GM12878 (cell line): Measurements from ENCODE around the gene SCGB2B2. TPM values are rescaled to one million over a fixed set of nuclear protein-coding genes. Genes with fewer than 3 reads are reported as not detected.

Source experiments
- ESRRA ChIP-seq: IDR thresholded peaks from 2 replicates; pipeline ENCODE4 v1.6.1; 2012; ENCODE audit warnings: mild to moderate bottlenecking, low read length, improper control_type of control experiment
- FOXM1 ChIP-seq: IDR thresholded peaks from 2 replicates; pipeline ENCODE4 v1.6.1; 2012; ENCODE audit warnings: low read depth, mild to moderate bottlenecking, inconsistent platforms, low read length, moderate library complexity
- KAT2A ChIP-seq: conservative IDR thresholded peaks from 2 replicates; pipeline ENCODE4 v1.6.1; 2011; ENCODE audit warnings: low read depth, low read length; ENCODE audit not compliant: control insufficient read depth
- MEF2A ChIP-seq: IDR thresholded peaks from 2 replicates; pipeline ENCODE4 v1.6.1; 2011; ENCODE audit warnings: low read depth, mild to moderate bottlenecking, low read length, moderate library complexity; ENCODE audit not compliant: insufficient read depth
- NFXL1 ChIP-seq: fragments of 450-650 bp; IDR thresholded peaks from 2 replicates; pipeline ENCODE4 v1.6.1; 2017; ENCODE audit warnings: antibody characterized with exemption, mild to moderate bottlenecking, borderline replicate concordance
- NFYA ChIP-seq: IDR thresholded peaks from 2 replicates; pipeline ENCODE4 v1.6.1; 2011; ENCODE audit warnings: low read depth, mild to moderate bottlenecking, low read length, improper control_type of control experiment, borderline replicate concordance
- NR2F1 ChIP-seq: fragments of 450-650 bp; conservative IDR thresholded peaks from 2 replicates; pipeline ENCODE4 v1.6.1; 2017; ENCODE audit warnings: mild to moderate bottlenecking
- PAX5 ChIP-seq: IDR thresholded peaks from 2 replicates; pipeline ENCODE4 v1.6.1; 2011; ENCODE audit warnings: low read depth, low read length, borderline replicate concordance
- RAD51 ChIP-seq: fragments of 450-650 bp; IDR thresholded peaks from 2 replicates; pipeline ENCODE4 v1.6.1; 2016; ENCODE audit warnings: moderate library complexity, mild to moderate bottlenecking, inconsistent platforms
- RFX5 ChIP-seq: IDR thresholded peaks from 2 replicates; pipeline ENCODE4 v1.6.1; 2011; ENCODE audit warnings: low read depth, low read length, improper control_type of control experiment
- SIX5 ChIP-seq: IDR thresholded peaks from 2 replicates; pipeline ENCODE4 v1.6.1; 2011; ENCODE audit warnings: mild to moderate bottlenecking, low read depth, low read length, moderate library complexity; ENCODE audit not compliant: severe bottlenecking
- SREBF1 ChIP-seq: IDR thresholded peaks from 2 replicates; pipeline ENCODE4 v1.6.1; 2012; ENCODE audit warnings: mild to moderate bottlenecking, low read length
- SUPT20H ChIP-seq: IDR thresholded peaks from 2 replicates; pipeline ENCODE4 v1.6.1; 2011; ENCODE audit warnings: low read depth, mild to moderate bottlenecking, low read length, moderate library complexity, borderline replicate concordance; ENCODE audit not compliant: control insufficient read depth
- TARDBP ChIP-seq: IDR thresholded peaks from 2 replicates; pipeline ENCODE4 v1.6.1; 2016; ENCODE audit warnings: borderline replicate concordance
- TCF12 ChIP-seq: IDR thresholded peaks from 2 replicates; pipeline ENCODE4 v1.6.1; 2011; ENCODE audit warnings: low read depth, mild to moderate bottlenecking, low read length
- ZNF384 ChIP-seq: IDR thresholded peaks from 2 replicates; pipeline ENCODE4 v1.6.1; 2012; ENCODE audit warnings: low read depth, mild to moderate bottlenecking, low read length, improper control_type of control experiment, borderline replicate concordance
- polyA plus RNA-seq, 11 experiments: library from polyadenylated mRNA; depleted of rRNA in 4 of 11; unstranded in 6 of 11; stranded (reverse) in 5 of 11; fragments of >200 nt; fragmentation: Nextera tagmentation in 4 of 11; fragmentation: Illumina TruSeq in 1 of 11; extraction: Ambion mirVana in 4 of 11; extraction: Trizol in 1 of 11; gene quantifications; 1 replicate in 1 of 11; 2 replicates in 10 of 11; pipeline versions ENCODE4 v1.2.1 to v1.2.3, GENCODE V29; 2011 to 2016; ENCODE audit warnings: inconsistent platforms in 2 of 11, missing spikeins in 2 of 11, low read depth in 1 of 11
- total RNA-seq, 4 experiments: library from RNA; depleted of rRNA in 3 of 4; stranded (reverse); fragments of >200 nt in 3 of 4; fragmentation: Illumina TruSeq in 1 of 4; extraction: Trizol in 1 of 4; gene quantifications; 2 replicates each; pipeline versions ENCODE4 v1.2.1 to v1.2.3, GENCODE V29; 2013 to 2021
- TF ChIP-seq, protein P1 (sequence below): IDR thresholded peaks from 2 replicates; pipeline ENCODE4 v1.6.1; 2011; ENCODE audit warnings: borderline replicate concordance, low read depth, mild to moderate bottlenecking, moderate library complexity, low read length; ENCODE audit not compliant: insufficient read depth, poor library complexity, severe bottlenecking
- TF ChIP-seq, protein P2 (sequence below): IDR thresholded peaks from 2 replicates; pipeline ENCODE4 v1.6.1; 2011; ENCODE audit warnings: low read depth, mild to moderate bottlenecking, low read length, moderate library complexity, borderline replicate concordance; ENCODE audit errors: extremely low read depth
- TF ChIP-seq, protein P3 (sequence below): fragments of 450-650 bp; IDR thresholded peaks from 2 replicates; pipeline ENCODE4 v1.6.1; 2016; ENCODE audit warnings: mild to moderate bottlenecking
- TF ChIP-seq, protein P4 (sequence below): fragments of 450-650 bp; IDR thresholded peaks from 2 replicates; pipeline ENCODE4 v1.6.1; 2017; ENCODE audit warnings: low read depth, mild to moderate bottlenecking, moderate library complexity
- TF ChIP-seq, protein P5 (sequence below): fragments of 450-650 bp; IDR thresholded peaks from 2 replicates; pipeline ENCODE4 v1.6.1; 2017; ENCODE audit warnings: mild to moderate bottlenecking, moderate library complexity

Gene SCGB2B2
- total and polyA plus RNA-seq, 10 of the 15 experiments (the other 5 are each of a cell fraction or from before 2014, with no cell fraction given) = 0.06 to 0.35 (median 0.21) TPM; not detected in 6

DNA sequence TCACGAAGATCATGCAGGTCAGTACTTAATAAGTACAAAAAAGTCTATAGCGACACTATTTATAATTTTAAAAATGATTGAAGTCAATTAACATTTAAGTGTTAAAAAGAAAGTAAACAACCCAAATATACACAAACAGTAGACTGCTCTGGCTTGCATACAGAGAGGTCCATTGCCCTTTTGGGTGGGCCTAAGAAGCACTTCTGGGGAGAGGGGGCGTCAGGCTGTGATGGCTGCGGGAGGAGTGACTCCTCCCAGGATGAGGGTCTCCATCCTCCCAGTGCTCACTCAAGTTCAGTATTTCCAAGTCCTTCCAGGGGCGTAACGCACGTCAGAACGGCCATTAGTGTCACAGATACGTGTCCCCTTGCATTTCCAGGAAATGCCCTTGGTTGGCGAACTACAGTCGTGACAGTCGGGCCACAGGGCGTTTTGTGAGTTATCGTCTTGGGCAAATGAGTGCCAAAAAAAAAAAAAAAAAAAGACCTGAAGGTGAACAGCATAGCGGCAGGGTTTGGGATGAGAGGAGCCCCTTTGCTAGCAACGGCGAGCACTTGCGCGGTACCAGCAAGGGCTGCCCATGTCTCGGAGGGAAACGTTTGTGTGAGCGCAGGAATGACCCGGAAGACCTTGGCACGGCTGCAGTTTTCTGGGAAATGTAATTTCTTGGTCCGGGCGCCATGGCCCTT, at the start of gene SCGB2B2 (continued):
- TF ChIP-seq, protein P1, sequence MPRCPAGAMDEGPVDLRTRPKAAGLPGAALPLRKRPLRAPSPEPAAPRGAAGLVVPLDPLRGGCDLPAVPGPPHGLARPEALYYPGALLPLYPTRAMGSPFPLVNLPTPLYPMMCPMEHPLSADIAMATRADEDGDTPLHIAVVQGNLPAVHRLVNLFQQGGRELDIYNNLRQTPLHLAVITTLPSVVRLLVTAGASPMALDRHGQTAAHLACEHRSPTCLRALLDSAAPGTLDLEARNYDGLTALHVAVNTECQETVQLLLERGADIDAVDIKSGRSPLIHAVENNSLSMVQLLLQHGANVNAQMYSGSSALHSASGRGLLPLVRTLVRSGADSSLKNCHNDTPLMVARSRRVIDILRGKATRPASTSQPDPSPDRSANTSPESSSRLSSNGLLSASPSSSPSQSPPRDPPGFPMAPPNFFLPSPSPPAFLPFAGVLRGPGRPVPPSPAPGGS = no peak
- TF ChIP-seq RAD51 (no peak), SUPT20H (no peak), SIX5 (peak; percentile 65), KAT2A (no peak), ESRRA (no peak; the same call in 1 of the 2 replicates), PAX5 (no peak), TCF12 (no peak), TARDBP (peak; percentile 75), RFX5 (no peak), ZNF384 (no peak), FOXM1 (no peak), NR2F1 (no peak; the same call in 1 of the 2 replicates), NFXL1 (peak; percentile 95), MEF2A (no peak), SREBF1 (peak; percentile 83), NFYA (no peak)
- TF ChIP-seq, protein P2, sequence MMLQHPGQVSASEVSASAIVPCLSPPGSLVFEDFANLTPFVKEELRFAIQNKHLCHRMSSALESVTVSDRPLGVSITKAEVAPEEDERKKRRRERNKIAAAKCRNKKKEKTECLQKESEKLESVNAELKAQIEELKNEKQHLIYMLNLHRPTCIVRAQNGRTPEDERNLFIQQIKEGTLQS = no peak
- TF ChIP-seq, protein P3, sequence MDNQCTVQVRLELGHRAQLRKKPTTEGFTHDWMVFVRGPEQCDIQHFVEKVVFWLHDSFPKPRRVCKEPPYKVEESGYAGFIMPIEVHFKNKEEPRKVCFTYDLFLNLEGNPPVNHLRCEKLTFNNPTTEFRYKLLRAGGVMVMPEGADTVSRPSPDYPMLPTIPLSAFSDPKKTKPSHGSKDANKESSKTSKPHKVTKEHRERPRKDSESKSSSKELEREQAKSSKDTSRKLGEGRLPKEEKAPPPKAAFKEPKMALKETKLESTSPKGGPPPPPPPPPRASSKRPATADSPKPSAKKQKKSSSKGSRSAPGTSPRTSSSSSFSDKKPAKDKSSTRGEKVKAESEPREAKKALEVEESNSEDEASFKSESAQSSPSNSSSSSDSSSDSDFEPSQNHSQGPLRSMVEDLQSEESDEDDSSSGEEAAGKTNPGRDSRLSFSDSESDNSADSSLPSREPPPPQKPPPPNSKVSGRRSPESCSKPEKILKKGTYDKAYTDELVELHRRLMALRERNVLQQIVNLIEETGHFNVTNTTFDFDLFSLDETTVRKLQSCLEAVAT = peak; percentile 85
- TF ChIP-seq, protein P4, sequence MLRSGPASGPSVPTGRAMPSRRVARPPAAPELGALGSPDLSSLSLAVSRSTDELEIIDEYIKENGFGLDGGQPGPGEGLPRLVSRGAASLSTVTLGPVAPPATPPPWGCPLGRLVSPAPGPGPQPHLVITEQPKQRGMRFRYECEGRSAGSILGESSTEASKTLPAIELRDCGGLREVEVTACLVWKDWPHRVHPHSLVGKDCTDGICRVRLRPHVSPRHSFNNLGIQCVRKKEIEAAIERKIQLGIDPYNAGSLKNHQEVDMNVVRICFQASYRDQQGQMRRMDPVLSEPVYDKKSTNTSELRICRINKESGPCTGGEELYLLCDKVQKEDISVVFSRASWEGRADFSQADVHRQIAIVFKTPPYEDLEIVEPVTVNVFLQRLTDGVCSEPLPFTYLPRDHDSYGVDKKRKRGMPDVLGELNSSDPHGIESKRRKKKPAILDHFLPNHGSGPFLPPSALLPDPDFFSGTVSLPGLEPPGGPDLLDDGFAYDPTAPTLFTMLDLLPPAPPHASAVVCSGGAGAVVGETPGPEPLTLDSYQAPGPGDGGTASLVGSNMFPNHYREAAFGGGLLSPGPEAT = peak; percentile 91
- TF ChIP-seq, protein P5, sequence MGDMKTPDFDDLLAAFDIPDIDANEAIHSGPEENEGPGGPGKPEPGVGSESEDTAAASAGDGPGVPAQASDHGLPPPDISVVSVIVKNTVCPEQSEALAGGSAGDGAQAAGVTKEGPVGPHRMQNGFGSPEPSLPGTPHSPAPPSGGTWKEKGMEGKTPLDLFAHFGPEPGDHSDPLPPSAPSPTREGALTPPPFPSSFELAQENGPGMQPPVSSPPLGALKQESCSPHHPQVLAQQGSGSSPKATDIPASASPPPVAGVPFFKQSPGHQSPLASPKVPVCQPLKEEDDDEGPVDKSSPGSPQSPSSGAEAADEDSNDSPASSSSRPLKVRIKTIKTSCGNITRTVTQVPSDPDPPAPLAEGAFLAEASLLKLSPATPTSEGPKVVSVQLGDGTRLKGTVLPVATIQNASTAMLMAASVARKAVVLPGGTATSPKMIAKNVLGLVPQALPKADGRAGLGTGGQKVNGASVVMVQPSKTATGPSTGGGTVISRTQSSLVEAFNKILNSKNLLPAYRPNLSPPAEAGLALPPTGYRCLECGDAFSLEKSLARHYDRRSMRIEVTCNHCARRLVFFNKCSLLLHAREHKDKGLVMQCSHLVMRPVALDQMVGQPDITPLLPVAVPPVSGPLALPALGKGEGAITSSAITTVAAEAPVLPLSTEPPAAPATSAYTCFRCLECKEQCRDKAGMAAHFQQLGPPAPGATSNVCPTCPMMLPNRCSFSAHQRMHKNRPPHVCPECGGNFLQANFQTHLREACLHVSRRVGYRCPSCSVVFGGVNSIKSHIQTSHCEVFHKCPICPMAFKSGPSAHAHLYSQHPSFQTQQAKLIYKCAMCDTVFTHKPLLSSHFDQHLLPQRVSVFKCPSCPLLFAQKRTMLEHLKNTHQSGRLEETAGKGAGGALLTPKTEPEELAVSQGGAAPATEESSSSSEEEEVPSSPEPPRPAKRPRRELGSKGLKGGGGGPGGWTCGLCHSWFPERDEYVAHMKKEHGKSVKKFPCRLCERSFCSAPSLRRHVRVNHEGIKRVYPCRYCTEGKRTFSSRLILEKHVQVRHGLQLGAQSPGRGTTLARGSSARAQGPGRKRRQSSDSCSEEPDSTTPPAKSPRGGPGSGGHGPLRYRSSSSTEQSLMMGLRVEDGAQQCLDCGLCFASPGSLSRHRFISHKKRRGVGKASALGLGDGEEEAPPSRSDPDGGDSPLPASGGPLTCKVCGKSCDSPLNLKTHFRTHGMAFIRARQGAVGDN = no peak; the same call in 1 of the 2 replicates
